HPDE6-E6E7 (cell line): ENCODE data around the gene GIPR.
"Not testable (repeated sequence)": the region's sequence is repeated elsewhere in the genome, so short reads cannot be mapped to it uniquely, and the experiment has no call there.

Source experiments
- DNase-seq: peaks from one replicate; pipeline ENCODE4 v3.0.0; 2011; ENCODE audit warnings: missing footprints; ENCODE audit errors: extremely low spot score

The GIPR gene

GRCh38 chr19:45645631-45646344 is 22.2 kb upstream of the GIPR start:
- no peak for DNase-seq

GRCh38 chr19:45646345-45646698 is 21.7 kb upstream of the GIPR start:
- no peak for DNase-seq

- no peak for DNase-seq
Observed at GRCh38 chr19:45650722-45651121, 17.3 kb upstream of the GIPR start.

GRCh38 chr19:45653634-45654033 is 14.4 kb upstream of the GIPR start:
- DNase-seq = no peak

- no peak for DNase-seq
Observed at GRCh38 chr19:45655073-45655472, 12.9 kb upstream of the GIPR start.

- no peak for DNase-seq
Observed at GRCh38 chr19:45657520-45658167, 10.4 kb upstream of the GIPR start.

GRCh38 chr19:45659096-45659729 is 8.8 kb upstream of the GIPR start:
- DNase-seq = no peak

GRCh38 chr19:45660636-45661035 is 7.4 kb upstream of the GIPR start:
- no peak for DNase-seq

- no peak for DNase-seq
Observed at GRCh38 chr19:45663800-45664199, 4.2 kb upstream of the GIPR start.

- DNase-seq = no peak
Observed at GRCh38 chr19:45664575-45664974, 3.4 kb upstream of the GIPR start.

- no peak for DNase-seq
Observed at GRCh38 chr19:45668342-45668871, 386 bp downstream of the GIPR start.

GRCh38 chr19:45670670-45671453 is 2.8 kb downstream of the GIPR start:
- peak; percentile 55 for DNase-seq

GRCh38 chr19:45674946-45675345 is 6.9 kb downstream of the GIPR start:
- DNase-seq = no peak

- no peak for DNase-seq
Observed at GRCh38 chr19:45676851-45677263, 8.8 kb downstream of the GIPR start.

GRCh38 chr19:45677351-45678230 is 9.6 kb downstream of the GIPR start:
- peak; percentile 96 for DNase-seq

GRCh38 chr19:45681391-45682015 is 13.5 kb downstream of the GIPR start:
- peak; percentile 80 for DNase-seq

GRCh38 chr19:45682117-45682516 is 14.1 kb downstream of the GIPR start:
- DNase-seq = no peak

- DNase-seq = no peak
Observed at GRCh38 chr19:45682908-45683307, 14.9 kb downstream of the GIPR start.

GRCh38 chr19:45685045-45685444 is 17.0 kb downstream of the GIPR start:
- DNase-seq = not testable (repeated sequence)

- no peak for DNase-seq
Observed at GRCh38 chr19:45687599-45687998, 19.6 kb downstream of the GIPR start.
